A549 (cell line): ENCODE data around the gene ST8SIA5. TPM values are rescaled to one million over a fixed set of nuclear protein-coding genes. Genes with fewer than 3 reads are reported as not detected.

Experiments used
- ATAC-seq, 2 experiments: fragments of 200-7000 bp in 1 of 2; fragments of >200 bp in 1 of 2; cut with Nextera tagmentation in 1 of 2; cut with Tn5 transposase in 1 of 2; 3 replicates each; pipeline versions ENCODE4 v1.8.0 to v1.9.1; 2018 to 2020; ENCODE audit warnings: mild to moderate bottlenecking in 1 of 2, moderate library complexity in 1 of 2
- CTCF ChIA-PET: fragments of 300-600 bp; sonication (Branson Sonifier 250); formaldehyde crosslinking; extraction: SDS; loops from one replicate; lab custom pipeline; 2021; ENCODE audit warnings: antibody characterized with exemption, inconsistent platforms; lab: Yijun Ruan, JAX
- POLR2A ChIA-PET: fragments of 350-600 bp; formaldehyde crosslinking; extraction: SDS; loops from one replicate; lab custom pipeline; 2021; ENCODE audit warnings: antibody characterized with exemption, inconsistent platforms; lab: Yijun Ruan, JAX
- DNase-seq, 2 experiments: peaks; one replicate each; pipeline versions ENCODE4 v3.0.0 to v3.0.0-alpha.2; 2011 to 2016; ENCODE audit warnings: low read depth in 1 of 2, low spot score in 1 of 2
- FAIRE-seq: peaks from 2 replicates; lab custom pipeline; 2011; peaks lifted over from hg19 to GRCh38; lab: Jason Lieb, UNC
- H3K27ac ChIP-seq, 2 experiments: fragments of >200 bp; sonication (Bioruptor Twin); formaldehyde crosslinking; 3 replicates each; pipeline ENCODE4 v1.5.1; 2016 to 2017
- H3K4me1 ChIP-seq: fragments of >200 bp; sonication (Bioruptor Twin); formaldehyde crosslinking; 3 replicates; pipeline ENCODE4 v1.6.1; 2016
- H3K4me2 ChIP-seq: fragments of >200 bp; sonication (Bioruptor Twin); formaldehyde crosslinking; 3 replicates; pipeline ENCODE4 v1.6.1; 2016
- H3K4me3 ChIP-seq: fragments of >200 bp; sonication (Bioruptor Twin); formaldehyde crosslinking; 3 replicates; pipeline ENCODE4 v1.5.1; 2016
- H3K9me3 ChIP-seq: fragments of >200 bp; sonication (Bioruptor Twin); formaldehyde crosslinking; 3 replicates; pipeline ENCODE4 v1.6.1; 2016
- BHLHE40 ChIP-seq: IDR thresholded peaks from 2 replicates; pipeline ENCODE4 v1.6.1; 2012; ENCODE audit warnings: low read depth, low read length, inconsistent platforms
- CBX2 ChIP-seq: fragments of 200-600 bp; sonication (generic); IDR thresholded peaks from 2 replicates; pipeline ENCODE4 v1.6.1; 2016; ENCODE audit warnings: low read depth, mild to moderate bottlenecking, borderline replicate concordance
- CBX8 ChIP-seq: fragments of 200-600 bp; sonication (generic); IDR thresholded peaks from 2 replicates; pipeline ENCODE4 v1.6.1; 2016
- CEBPB ChIP-seq, 2 experiments: fragments of >200 bp in 1 of 2; sonication (Bioruptor Twin) in 1 of 2; formaldehyde crosslinking in 1 of 2; IDR thresholded peaks; 2 replicates each; pipeline ENCODE4 v1.6.1; 2012 to 2016
- FOSL2 ChIP-seq, 2 experiments: fragments of 450-650 bp in 1 of 2; fragments of >200 bp in 1 of 2; sonication (Bioruptor Twin) in 1 of 2; formaldehyde crosslinking; IDR thresholded peaks; 2 replicates each; pipeline versions ENCODE4 v1.5.0 to v1.6.1; 2016 to 2020; ENCODE audit warnings: mild to moderate bottlenecking in 1 of 2, moderate library complexity in 1 of 2
- FOXS1 ChIP-seq: fragments of 250-450 bp; sonication (Bioruptor Pico); IDR thresholded peaks from 2 replicates; pipeline ENCODE4 v1.5.0; 2020; ENCODE audit warnings: mild to moderate bottlenecking, moderate library complexity
- GATA3 ChIP-seq: IDR thresholded peaks from 2 replicates; pipeline ENCODE4 v1.6.1; 2012; ENCODE audit warnings: borderline replicate concordance
- HEYL ChIP-seq: fragments of 250-450 bp; sonication (Bioruptor Pico); IDR thresholded peaks from 2 replicates; pipeline ENCODE4 v1.8.0; 2021; ENCODE audit warnings: mild to moderate bottlenecking, moderate library complexity
- HOXA7 ChIP-seq: fragments of 250-450 bp; sonication (Bioruptor Pico); IDR thresholded peaks from 2 replicates; pipeline ENCODE4 v1.5.0; 2020; ENCODE audit warnings: mild to moderate bottlenecking, moderate library complexity
- HOXB13 ChIP-seq: fragments of 250-450 bp; sonication (Bioruptor Pico); IDR thresholded peaks from 2 replicates; pipeline ENCODE4 v1.5.0; 2020; ENCODE audit warnings: low read depth, mild to moderate bottlenecking, moderate library complexity
- JUNB ChIP-seq: fragments of >200 bp; sonication (Bioruptor Twin); formaldehyde crosslinking; IDR thresholded peaks from 2 replicates; pipeline ENCODE4 v1.6.1; 2016
- MYC ChIP-seq: IDR thresholded peaks from 2 replicates; pipeline ENCODE4 v1.6.1; 2012; ENCODE audit warnings: mild to moderate bottlenecking, inconsistent platforms, low read length, improper control_type of control experiment, borderline replicate concordance
- NFE2L2 ChIP-seq: fragments of 150-350 bp; conservative IDR thresholded peaks from 2 replicates; pipeline ENCODE4 v1.6.1; 2014; ENCODE audit warnings: low read length
- NPAS2 ChIP-seq: fragments of 250-450 bp; sonication (Bioruptor Pico); IDR thresholded peaks from 2 replicates; pipeline ENCODE4 v1.8.0; 2022; ENCODE audit warnings: mild to moderate bottlenecking, moderate library complexity, borderline replicate concordance
- NR3C1 ChIP-seq: fragments of >200 bp; sonication (Bioruptor Twin); formaldehyde crosslinking; IDR thresholded peaks from 3 replicates; pipeline ENCODE4 v1.6.1; 2017
- POLR2AphosphoS2 ChIP-seq: conservative IDR thresholded peaks from 2 replicates; pipeline ENCODE4 v1.6.1; 2012; ENCODE audit warnings: low read length, improper control_type of control experiment, inconsistent platforms
- RAD21 ChIP-seq, 2 experiments: fragments of >200 bp in 1 of 2; sonication (Bioruptor Twin) in 1 of 2; formaldehyde crosslinking in 1 of 2; IDR thresholded peaks in 1 of 2; conservative IDR thresholded peaks in 1 of 2; 2 replicates in 1 of 2; 3 replicates in 1 of 2; pipeline ENCODE4 v1.6.1; 2012 to 2018; ENCODE audit warnings: inconsistent platforms in 1 of 2
- RARB ChIP-seq: fragments of 250-450 bp; sonication (Bioruptor Pico); IDR thresholded peaks from 2 replicates; pipeline ENCODE4 v1.8.0; 2021; ENCODE audit warnings: mild to moderate bottlenecking, moderate library complexity
- RCOR1 ChIP-seq: fragments of 150-350 bp; IDR thresholded peaks from 2 replicates; pipeline ENCODE4 v1.6.1; 2014; ENCODE audit warnings: antibody characterized with exemption, low read length, low read depth
- RFX5 ChIP-seq: fragments of 450-650 bp; IDR thresholded peaks from 2 replicates; pipeline ENCODE4 v1.7.1; 2014; ENCODE audit warnings: antibody characterized with exemption, mild to moderate bottlenecking, moderate library complexity
- SMC3 ChIP-seq: fragments of >200 bp; sonication (Bioruptor Twin); formaldehyde crosslinking; IDR thresholded peaks from 3 replicates; pipeline ENCODE4 v1.6.1; 2018; ENCODE audit warnings: inconsistent platforms
- TFCP2L1 ChIP-seq: fragments of 250-450 bp; sonication (Bioruptor Pico); IDR thresholded peaks from 2 replicates; pipeline ENCODE4 v1.5.0; 2021; ENCODE audit warnings: mild to moderate bottlenecking
- TP53 ChIP-seq: fragments of 250-450 bp; sonication (Bioruptor Pico); IDR thresholded peaks from 2 replicates; pipeline ENCODE4 v1.5.0; 2021; ENCODE audit warnings: mild to moderate bottlenecking, moderate library complexity
- ZC3H11A ChIP-seq: fragments of 450-650 bp; IDR thresholded peaks from 2 replicates; pipeline ENCODE4 v1.6.1; 2014; ENCODE audit warnings: antibody characterized with exemption, mild to moderate bottlenecking
- ZNF302 ChIP-seq: fragments of 250-450 bp; sonication (Bioruptor Pico); IDR thresholded peaks from 2 replicates; pipeline ENCODE4 v1.9.0; 2021; ENCODE audit warnings: inconsistent platforms, mild to moderate bottlenecking, moderate library complexity
- ZSCAN20 ChIP-seq: fragments of 250-450 bp; sonication (Bioruptor Pico); IDR thresholded peaks from 2 replicates; pipeline ENCODE4 v1.8.0; 2022; ENCODE audit warnings: mild to moderate bottlenecking, moderate library complexity
- WGBS: methylation state at CpG from one replicate; pipeline ENCODE4 v1.1.6; 2017; ENCODE audit errors: missing lambda C conversion rate; 5-methylcytosine and 5-hydroxymethylcytosine counted together
- polyA plus RNA-seq, 4 experiments: library from polyadenylated mRNA; depleted of rRNA in 3 of 4; stranded (reverse); fragments of >200 nt; fragmentation: RNase III in 1 of 4; extraction: RNeasy Plus Mini Kit Qiagen cat#74134 plus additional on column Dnase treatment in 1 of 4; gene quantifications; 2 replicates in 3 of 4; 3 replicates in 1 of 4; pipeline ENCODE4 v1.2.3, GENCODE V29; 2011 to 2017
- TF ChIP-seq, protein P1 (sequence below): IDR thresholded peaks from 2 replicates; pipeline ENCODE4 v1.6.1; 2012; ENCODE audit warnings: low read depth, borderline replicate concordance
- TF ChIP-seq, protein P2 (sequence below): IDR thresholded peaks from 2 replicates; pipeline ENCODE4 v1.6.1; 2012
- TF ChIP-seq, protein P3 (sequence below): fragments of 250-450 bp; sonication (Bioruptor Pico); IDR thresholded peaks from 2 replicates; pipeline ENCODE4 v1.5.0; 2020; ENCODE audit warnings: low read depth, mild to moderate bottlenecking, moderate library complexity
- TF ChIP-seq, protein P4 (sequence below): fragments of >200 bp; sonication (Bioruptor Twin); formaldehyde crosslinking; IDR thresholded peaks from 3 replicates; pipeline ENCODE4 v1.5.1; 2016
- TF ChIP-seq, protein P5 (sequence below): fragments of 200-600 bp; sonication (generic); IDR thresholded peaks from 2 replicates; pipeline ENCODE4 v1.6.1; 2016; ENCODE audit warnings: antibody characterized with exemption, mild to moderate bottlenecking, moderate library complexity
- TF ChIP-seq, protein P6 (sequence below): fragments of >200 bp; sonication (Bioruptor Twin); formaldehyde crosslinking; IDR thresholded peaks from 2 replicates; pipeline ENCODE4 v1.6.1; 2016

ST8SIA5 gene
- polyA plus RNA-seq, 2 of the 4 experiments (the other 2 are of a cell fraction), result not detected

DNA sequence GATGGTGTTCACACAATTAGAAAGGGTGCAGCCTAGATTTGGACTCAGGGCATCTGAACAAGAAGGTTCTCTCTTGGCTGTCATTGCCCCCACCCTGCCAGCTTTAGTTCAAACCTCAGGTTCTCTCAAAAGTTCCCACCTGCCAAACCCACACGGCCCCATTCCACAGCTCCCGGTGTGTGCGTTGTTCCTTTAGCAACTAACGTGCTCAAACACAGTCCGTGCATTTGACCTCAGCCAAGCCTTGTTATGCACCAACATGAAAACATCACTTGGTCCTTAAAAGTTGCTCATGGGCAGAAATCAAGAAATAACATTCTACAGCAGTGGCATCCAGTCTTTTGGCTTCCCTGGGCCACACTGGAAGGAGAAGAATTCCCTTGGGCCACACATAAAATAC is 131.8 kb downstream of the ST8SIA5 start:
- Histone ChIP-seq H3K4me1 (no peaks in the 10 kb centered on the region), H3K4me2 (no peak overlapping the region), H3K4me3 (no peak overlapping the region), H3K9me3 (no peaks in the 10 kb centered on the region), H3K27ac (no peak overlapping the region)
- TF ChIP-seq, protein P1, sequence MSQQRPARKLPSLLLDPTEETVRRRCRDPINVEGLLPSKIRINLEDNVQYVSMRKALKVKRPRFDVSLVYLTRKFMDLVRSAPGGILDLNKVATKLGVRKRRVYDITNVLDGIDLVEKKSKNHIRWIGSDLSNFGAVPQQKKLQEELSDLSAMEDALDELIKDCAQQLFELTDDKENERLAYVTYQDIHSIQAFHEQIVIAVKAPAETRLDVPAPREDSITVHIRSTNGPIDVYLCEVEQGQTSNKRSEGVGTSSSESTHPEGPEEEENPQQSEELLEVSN, result no peak
- TF ChIP-seq NFE2L2 (no peak), JUNB (no peak), CEBPB (IDR thresholded peaks at IDR 0.05) (no peak), RCOR1 (no peak), NR3C1 (no peak), HOXB13 (no peak), CBX8 (no peak), HEYL (CRISPR knock-in tag) (no peak), ZC3H11A (no peak), NPAS2 (CRISPR knock-in tag) (no peak), GATA3 (no peak), RFX5 (no peak), BHLHE40 (no peak), RARB (no peak), TFCP2L1 (CRISPR knock-in tag) (no peak), TP53 (CRISPR knock-in tag) (no peak)
- TF ChIP-seq, protein P2, sequence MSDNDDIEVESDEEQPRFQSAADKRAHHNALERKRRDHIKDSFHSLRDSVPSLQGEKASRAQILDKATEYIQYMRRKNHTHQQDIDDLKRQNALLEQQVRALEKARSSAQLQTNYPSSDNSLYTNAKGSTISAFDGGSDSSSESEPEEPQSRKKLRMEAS, result no peak
- TF ChIP-seq, protein P3, sequence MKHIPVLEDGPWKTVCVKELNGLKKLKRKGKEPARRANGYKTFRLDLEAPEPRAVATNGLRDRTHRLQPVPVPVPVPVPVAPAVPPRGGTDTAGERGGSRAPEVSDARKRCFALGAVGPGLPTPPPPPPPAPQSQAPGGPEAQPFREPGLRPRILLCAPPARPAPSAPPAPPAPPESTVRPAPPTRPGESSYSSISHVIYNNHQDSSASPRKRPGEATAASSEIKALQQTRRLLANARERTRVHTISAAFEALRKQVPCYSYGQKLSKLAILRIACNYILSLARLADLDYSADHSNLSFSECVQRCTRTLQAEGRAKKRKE (CRISPR knock-in tag), result no peak
- TF ChIP-seq, protein P4, sequence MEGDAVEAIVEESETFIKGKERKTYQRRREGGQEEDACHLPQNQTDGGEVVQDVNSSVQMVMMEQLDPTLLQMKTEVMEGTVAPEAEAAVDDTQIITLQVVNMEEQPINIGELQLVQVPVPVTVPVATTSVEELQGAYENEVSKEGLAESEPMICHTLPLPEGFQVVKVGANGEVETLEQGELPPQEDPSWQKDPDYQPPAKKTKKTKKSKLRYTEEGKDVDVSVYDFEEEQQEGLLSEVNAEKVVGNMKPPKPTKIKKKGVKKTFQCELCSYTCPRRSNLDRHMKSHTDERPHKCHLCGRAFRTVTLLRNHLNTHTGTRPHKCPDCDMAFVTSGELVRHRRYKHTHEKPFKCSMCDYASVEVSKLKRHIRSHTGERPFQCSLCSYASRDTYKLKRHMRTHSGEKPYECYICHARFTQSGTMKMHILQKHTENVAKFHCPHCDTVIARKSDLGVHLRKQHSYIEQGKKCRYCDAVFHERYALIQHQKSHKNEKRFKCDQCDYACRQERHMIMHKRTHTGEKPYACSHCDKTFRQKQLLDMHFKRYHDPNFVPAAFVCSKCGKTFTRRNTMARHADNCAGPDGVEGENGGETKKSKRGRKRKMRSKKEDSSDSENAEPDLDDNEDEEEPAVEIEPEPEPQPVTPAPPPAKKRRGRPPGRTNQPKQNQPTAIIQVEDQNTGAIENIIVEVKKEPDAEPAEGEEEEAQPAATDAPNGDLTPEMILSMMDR, result no peak
- CTCF ChIA-PET, result interaction anchor here (1.0 to 4.6 kb wide), 3 partner anchors 34 to 344 kb away, joined by 3 to 44 read pairs (median 3); no protein-coding TSS in a partner anchor
- ATAC-seq, result no peak
- POLR2A ChIA-PET, result no interaction called here
- FAIRE-seq, result no peak
- WGBS, result 48% methylated on average over 5 of the region's 5 CpGs
- DNase-seq, result no peak

DNA sequence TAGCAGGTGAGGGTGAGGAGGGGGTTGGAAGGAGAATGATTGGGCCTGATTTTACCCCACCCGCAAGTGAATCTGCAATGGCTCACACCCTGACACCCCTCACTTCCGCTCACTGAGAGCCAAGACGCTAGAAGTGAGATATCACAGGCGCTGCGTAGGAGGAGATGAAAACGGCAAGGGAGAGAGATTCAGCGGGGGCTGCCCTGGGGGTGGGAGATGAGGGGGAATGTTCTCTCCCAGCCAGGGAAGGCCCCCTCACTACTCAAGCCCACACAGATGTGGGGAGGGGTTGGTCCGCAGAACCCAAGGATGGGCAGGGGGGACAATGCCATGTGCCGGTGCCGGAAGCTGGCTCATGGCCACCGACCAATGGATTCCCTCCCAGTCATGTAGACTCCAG is 132.7 kb downstream of the ST8SIA5 start:
- no peaks in the 10 kb centered on the region for H3K4me1 ChIP-seq
- H3K27ac ChIP-seq, result no peak overlapping the region
- H3K4me2 ChIP-seq, result no peak overlapping the region
- POLR2A ChIA-PET, result no interaction called here
- 69% methylated on average over 10 of the region's 11 CpGs for WGBS
- TF ChIP-seq RAD21 (conservative IDR thresholded peaks at IDR 0.05 in 1 of 2, IDR thresholded peaks at IDR 0.05 in 1 of 2), result no peak
- TF ChIP-seq, protein P2, result no peak
- no peak for TF ChIP-seq HOXA7 (CRISPR knock-in tag)
- no peak for TF ChIP-seq FOXS1 (CRISPR knock-in tag)
- TF ChIP-seq CBX2, result no peak
- TF ChIP-seq ZNF302 (CRISPR knock-in tag), result no peak
- TF ChIP-seq BHLHE40, result no peak
- TF ChIP-seq ZC3H11A, result no peak
- TF ChIP-seq MYC, result no peak
- TF ChIP-seq POLR2AphosphoS2, result no peak
- TF ChIP-seq, protein P5, sequence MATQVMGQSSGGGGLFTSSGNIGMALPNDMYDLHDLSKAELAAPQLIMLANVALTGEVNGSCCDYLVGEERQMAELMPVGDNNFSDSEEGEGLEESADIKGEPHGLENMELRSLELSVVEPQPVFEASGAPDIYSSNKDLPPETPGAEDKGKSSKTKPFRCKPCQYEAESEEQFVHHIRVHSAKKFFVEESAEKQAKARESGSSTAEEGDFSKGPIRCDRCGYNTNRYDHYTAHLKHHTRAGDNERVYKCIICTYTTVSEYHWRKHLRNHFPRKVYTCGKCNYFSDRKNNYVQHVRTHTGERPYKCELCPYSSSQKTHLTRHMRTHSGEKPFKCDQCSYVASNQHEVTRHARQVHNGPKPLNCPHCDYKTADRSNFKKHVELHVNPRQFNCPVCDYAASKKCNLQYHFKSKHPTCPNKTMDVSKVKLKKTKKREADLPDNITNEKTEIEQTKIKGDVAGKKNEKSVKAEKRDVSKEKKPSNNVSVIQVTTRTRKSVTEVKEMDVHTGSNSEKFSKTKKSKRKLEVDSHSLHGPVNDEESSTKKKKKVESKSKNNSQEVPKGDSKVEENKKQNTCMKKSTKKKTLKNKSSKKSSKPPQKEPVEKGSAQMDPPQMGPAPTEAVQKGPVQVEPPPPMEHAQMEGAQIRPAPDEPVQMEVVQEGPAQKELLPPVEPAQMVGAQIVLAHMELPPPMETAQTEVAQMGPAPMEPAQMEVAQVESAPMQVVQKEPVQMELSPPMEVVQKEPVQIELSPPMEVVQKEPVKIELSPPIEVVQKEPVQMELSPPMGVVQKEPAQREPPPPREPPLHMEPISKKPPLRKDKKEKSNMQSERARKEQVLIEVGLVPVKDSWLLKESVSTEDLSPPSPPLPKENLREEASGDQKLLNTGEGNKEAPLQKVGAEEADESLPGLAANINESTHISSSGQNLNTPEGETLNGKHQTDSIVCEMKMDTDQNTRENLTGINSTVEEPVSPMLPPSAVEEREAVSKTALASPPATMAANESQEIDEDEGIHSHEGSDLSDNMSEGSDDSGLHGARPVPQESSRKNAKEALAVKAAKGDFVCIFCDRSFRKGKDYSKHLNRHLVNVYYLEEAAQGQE, result no peak
- TF ChIP-seq JUNB, result no peak
- TF ChIP-seq FOSL2 (IDR thresholded peaks at IDR 0.05), result no peak
- TF ChIP-seq FOSL2 (CRISPR knock-in tag; IDR thresholded peaks at IDR 0.05), result no peak
- TF ChIP-seq NR3C1, result no peak
- no peak for TF ChIP-seq TP53 (CRISPR knock-in tag)
- TF ChIP-seq CEBPB (IDR thresholded peaks at IDR 0.05), result no peak
- TF ChIP-seq ZSCAN20, result no peak
- TF ChIP-seq SMC3, result no peak
- TF ChIP-seq, protein P6, sequence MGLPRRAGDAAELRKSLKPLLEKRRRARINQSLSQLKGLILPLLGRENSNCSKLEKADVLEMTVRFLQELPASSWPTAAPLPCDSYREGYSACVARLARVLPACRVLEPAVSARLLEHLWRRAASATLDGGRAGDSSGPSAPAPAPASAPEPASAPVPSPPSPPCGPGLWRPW, result no peak
- TF ChIP-seq, all 56 proteins: peak for 0
- ATAC-seq (no peak), DNase-seq (no peak), FAIRE-seq (no peak)
- Histone ChIP-seq H3K4me3 (no peak overlapping the region), H3K9me3 (no peaks in the 10 kb centered on the region)
- CTCF ChIA-PET, result interaction anchor here (1.1 to 4.6 kb wide), 5 partner anchors 35 to 451 kb away, joined by 3 to 44 read pairs (median 6); a partner anchor contains a TSS
